NCI-H748 (cell line): ENCODE measurements around the gene CACNG8.
"Not testable (repeated sequence)": the region's sequence is repeated elsewhere in the genome, so short reads cannot be mapped to it uniquely, and the experiment has no call there.

Source experiments
- DNase-seq: peaks from one replicate; lab custom pipeline; 2025; ENCODE audit not compliant: unreplicated experiment; lab: John Stamatoyannopoulos, UW

The CACNG8 gene

DNA sequence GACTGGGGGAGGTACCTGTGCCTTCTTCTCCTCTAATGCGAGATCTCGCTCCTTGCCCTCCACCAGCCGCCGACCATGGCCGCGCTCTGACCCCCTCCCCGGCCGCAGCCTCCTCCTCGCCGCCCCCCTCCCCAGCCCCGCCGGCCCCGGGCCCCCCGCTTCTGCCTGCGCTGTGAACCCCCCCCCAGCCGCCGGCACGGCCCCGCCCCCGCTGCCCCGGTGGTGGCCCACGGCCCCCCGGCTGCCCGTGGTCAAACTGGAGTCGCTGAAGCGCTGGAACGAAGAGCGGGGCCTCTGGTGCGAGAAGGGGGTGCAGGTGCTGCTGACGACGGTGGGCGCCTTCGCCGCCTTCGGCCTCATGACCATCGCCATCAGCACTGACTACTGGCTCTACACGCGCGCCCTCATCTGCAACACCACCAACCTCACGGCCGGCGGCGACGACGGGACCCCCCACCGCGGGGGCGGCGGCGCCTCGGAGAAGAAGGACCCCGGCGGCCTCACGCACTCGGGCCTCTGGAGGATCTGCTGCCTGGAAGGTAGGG, at the start of gene CACNG8:
TSS of gene CACNG8 (plus strand) at position 51 of the 545 bp plus-strand sequence.
- no peak for DNase-seq

DNA sequence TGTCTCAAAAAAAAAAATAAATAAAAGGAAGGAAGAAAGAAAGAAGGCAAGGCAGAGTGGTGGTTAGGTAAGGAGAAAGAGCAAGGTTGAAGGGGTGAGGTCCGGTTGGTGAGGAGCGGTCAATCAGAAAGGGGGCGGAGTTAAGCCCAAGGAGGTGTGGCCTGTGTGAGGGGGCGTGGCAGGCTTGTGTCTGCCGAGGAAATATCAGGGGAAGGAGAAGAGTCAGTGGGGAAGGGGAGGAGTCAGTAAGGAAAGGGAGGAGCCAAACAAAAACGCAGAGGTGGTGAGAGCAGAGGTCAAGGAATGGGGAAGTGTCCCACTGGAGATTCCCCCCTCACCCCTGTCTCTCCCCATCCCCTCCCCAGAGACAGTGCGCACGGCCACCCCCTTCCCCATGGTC, 47.7 kb upstream of the CACNG8 start:
- no peak for DNase-seq

DNA sequence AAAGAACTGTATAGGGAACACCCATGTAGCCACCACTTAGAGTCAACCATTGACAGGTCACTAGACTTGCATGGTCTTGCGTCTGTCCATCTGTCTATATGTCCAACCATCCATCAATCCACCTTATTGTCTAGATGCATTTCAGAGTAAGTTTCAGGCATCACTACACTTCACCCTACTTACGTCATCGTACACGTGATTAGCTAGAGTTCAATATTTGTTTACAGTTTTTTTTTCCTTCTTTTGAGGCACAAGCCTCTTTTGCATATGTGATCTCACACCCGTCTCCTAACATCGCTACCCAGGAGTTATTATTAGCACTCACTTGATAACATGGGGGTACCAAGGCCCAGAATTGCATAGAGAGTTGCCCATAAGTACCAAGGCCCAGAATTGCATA, 46.7 kb upstream of the CACNG8 start:
- DNase-seq = no peak

DNA sequence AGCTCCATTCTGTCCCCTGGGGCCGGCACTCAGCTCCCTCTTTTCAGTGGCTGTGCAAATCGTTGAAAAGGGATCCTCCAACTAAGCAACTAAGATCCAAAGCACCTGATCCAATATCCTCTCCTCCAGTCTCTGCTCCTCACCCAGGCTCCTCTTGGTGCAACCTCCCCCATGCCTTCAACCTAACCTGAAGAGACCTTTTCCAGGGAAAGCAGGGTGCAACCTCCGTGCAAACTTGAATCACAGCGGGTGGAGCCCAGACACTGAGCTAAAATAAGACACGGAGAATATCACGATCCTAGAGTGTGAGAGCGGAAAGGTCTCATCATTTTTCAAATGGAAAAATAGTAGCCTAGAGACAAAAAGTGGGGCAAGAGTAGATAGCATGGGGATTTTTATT, 45.4 kb upstream of the CACNG8 start:
- DNase-seq = no peak

DNA sequence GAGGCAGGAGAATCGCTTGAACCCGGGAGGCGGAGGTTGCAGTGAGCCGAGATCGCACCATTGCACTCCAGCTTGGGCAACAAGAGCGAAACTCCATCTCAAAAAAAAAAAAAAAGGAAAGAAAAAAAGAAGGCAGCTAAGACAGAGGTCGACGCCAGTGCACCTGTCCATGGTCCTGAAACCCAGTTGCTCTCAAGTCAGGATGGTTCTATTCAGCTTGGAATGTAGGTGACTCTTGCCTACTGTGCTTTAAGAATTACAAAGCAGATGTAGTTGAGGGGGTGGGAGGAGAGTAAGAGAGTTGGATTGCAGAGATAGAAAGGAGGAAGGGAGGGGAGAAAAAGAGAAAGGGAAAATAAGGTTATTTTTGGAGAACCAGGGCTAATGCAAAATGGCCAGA, 35.0 kb upstream of the CACNG8 start:
- no peak for DNase-seq

DNA sequence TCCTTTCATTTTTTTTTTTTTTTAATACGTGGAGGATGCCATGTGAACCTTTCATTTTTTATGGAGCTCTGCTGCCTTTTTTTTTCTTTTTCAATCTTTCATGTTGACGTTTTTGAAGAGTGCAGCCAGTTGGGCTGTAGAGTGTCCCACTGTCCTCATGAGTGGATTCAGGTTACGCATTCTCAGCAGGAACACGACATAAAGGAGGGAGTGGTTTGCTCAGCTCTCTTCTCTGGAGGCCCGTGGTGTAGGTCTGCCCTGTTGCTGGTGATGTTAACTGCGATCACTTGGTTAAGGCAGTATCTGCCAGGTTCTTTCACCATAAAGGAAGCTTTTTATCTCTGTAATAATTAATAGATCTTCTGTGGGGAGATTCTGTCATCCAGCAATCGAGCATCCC, 26.7 kb upstream of the CACNG8 start:
- peak; percentile 26 for DNase-seq

DNA sequence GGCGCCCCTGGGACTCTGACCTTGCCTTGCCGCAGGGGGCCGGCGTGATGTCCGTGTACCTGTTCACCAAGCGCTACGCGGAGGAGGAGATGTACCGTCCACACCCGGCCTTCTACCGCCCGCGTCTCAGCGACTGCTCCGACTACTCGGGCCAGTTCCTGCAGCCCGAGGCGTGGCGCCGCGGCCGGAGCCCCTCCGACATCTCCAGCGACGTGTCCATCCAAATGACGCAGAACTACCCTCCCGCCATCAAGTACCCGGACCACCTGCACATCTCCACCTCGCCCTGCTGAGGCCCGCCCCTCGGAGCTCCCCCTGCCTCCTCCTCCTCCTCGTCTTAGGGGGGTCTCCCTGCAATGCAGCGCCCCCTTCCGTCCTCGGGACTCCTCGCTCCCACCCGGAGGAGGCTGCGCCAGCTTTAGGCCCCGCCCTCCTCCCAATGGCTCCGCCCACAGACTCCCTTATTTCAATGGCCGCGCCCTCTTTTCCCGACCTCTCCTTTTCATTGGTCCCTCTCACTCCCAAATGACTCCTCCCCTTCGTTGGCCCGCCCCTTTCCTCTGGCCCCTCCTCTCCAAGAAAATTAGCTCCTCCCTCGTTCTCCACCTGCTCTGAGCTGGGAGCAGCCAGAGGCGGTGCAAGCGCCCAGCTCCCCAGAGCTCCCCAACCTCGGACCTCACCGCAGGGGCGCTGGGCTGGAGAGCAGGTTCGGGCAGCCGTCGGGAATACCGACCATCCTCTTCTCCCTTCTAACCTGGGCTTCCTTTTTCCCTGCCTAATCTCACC, 20.5 kb upstream of the CACNG8 start:
- DNase-seq = no peak

DNA sequence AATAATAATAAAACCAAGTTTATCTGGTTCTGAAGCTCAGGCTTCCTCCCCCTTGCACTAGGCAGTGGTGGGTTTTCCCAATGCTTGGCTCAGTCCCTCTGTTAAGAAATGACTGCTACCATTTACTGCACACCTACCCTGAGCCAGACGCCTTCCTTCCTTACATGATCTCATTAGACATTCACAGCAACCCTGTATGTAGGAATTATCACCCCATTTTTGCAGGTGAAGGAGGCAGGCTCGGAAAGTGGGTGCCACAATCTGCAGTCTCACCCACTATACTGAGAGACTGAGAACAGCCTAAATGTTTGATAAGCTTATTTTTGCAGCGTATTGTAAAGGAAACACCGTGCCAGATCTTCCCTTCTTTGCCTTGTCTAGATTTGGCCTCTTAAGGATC, 18.3 kb upstream of the CACNG8 start:
- no peak for DNase-seq

DNA sequence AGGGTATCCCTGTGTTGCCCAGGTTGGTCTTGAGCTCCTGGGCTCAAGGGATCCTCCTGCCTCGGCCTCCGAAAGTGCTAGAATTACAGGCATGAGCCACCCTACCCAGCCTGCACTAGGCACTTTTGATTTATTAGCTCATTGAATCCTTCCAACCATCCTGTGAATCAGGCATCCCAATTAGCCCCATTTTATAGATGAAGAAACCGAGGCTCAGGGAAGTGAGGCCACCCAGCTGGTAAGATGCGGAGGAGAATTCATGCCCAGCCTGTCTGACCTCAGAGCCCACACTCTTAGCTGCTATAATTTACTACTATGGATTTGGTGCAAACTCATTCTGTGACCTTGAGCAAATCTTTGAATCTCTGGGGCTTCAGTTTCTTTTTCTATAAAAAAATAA, 17.8 kb upstream of the CACNG8 start:
- DNase-seq = no peak

DNA sequence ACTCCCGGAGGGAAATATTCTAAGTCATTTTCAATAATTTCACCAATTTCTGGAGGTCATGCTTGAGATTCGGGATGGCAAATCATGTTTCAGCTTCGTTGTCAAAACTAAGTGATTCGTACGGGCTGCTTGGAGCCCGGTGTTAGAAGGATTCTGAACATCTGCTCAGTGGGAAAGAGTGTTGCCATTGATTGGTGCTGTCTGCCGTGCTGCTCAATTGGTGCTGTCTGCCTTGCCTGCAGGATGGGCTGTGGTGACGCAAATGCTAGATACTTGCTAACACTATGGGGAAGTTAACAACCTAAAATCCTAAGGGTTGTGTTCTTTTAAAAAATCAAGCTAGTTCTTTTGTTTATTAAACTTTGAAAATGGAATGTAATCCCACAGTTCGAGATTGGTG, 17.3 kb upstream of the CACNG8 start:
- no peak for DNase-seq

DNA sequence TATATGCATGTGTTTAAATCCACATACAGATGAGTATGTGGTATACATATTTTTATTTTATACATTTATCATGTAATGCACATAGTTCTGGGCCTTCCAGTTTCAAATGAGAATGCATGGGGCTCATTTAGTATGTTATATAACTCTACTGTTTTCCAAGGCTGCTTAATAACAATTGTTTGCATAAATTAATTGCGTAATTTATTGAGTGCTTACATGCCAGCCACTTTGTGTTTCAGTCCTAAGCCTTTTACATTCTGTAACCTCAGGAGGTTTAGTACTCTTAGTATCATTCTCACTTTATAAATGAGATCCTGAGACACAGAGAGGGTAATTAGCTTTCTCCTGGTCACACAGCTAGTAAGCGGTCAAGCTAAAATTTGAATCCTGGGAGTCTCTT, 16.7 kb upstream of the CACNG8 start:
- no peak for DNase-seq

DNA sequence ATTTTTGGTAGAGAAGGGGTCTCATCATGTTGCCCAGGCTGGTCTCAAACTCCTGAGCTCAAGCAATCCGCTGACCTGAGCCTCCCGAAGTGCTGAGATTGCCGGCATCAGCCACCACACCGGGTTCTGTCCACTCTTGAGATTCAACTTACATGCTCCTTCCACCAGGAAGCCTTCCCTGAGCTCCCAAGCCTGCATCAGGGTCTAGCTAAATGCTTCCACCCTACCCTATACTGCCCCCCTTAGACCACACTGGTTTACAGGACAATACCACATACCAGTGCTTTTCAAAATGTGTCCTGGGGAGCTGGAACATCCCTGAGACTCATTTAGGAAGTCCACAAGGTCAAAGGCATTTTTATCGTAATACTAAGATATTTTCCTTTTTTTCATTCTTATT, 15.1 kb upstream of the CACNG8 start:
- peak; percentile 16 for DNase-seq

DNA sequence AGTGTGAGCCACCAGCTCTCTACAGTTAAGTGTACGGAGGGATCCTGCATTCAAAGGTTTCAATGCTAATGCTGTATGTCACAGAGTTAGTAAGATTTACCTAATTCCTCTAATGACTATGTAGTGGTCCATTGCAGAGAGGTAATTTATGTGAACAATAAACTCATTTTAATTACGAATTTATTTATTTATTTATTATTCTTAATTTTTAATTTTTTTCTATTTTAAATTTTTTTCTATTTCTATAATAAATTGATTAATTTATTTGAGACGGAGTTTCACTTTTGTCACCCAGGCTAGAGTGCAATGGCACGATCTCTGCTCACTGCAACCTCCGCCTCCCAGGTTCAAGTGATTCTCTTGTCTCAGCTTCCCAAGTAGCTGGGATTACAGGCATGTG, 14.1 kb upstream of the CACNG8 start:
- DNase-seq = not testable (repeated sequence)

DNA sequence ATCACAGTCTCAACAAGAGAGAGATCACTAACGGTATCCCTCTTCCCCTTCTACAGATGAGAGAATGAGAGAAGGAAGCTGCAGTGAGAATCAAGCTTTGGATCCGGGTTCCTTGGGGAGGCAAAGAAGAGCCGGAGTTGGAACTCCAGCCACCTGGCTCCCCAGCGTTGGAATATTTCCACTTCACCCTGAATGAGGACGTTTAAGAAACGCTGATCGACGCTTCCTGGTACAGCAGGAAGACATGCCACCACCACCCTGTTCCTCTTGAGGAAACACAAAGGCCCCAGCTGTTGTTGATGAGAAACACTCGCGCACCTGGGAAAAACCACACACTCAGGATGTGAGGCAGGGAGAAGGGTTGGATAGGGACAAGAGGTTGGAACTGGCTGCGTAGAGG, 11.3 kb upstream of the CACNG8 start:
- no peak for DNase-seq

DNA sequence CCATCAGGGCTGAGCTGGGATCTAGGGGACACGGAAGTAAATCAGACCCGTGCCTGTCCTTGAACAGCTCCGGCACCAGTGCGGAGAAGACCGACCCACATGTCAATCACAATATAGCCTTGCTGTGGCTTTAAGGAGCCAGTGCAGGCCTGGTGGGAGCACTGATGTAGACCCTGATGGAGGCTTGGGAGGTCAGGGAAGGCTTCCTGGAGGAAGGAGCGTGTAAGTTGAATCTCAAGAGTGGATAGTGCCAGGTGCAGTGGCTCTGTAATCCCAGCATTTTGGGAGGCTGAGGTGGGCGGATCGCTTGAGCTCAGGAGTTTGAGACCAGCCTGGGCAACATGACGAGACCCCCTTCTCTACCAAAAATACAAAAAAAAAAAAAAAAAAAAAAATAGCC, 10.8 kb upstream of the CACNG8 start:
- no peak for DNase-seq

DNA sequence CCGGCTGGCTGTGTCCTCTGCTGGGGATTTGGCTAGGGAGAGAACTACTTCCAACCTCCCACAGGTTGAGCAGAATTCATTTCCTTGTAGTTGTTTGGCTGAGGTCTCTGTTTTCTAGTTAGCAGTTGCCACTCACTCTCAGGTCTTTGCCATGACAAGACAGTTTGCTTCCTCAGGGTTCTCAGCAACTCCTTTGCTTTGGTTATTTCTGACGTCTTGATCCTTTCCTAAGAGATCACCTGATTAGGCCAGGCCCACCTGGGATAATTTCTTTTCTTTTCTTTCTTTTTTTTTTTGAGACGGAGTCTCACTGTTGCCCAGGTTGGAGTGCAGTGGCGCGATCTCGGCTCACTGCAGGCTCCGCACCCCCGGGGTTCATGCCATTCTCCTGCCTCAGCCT, 9.4 kb upstream of the CACNG8 start:
- no peak for DNase-seq

DNA sequence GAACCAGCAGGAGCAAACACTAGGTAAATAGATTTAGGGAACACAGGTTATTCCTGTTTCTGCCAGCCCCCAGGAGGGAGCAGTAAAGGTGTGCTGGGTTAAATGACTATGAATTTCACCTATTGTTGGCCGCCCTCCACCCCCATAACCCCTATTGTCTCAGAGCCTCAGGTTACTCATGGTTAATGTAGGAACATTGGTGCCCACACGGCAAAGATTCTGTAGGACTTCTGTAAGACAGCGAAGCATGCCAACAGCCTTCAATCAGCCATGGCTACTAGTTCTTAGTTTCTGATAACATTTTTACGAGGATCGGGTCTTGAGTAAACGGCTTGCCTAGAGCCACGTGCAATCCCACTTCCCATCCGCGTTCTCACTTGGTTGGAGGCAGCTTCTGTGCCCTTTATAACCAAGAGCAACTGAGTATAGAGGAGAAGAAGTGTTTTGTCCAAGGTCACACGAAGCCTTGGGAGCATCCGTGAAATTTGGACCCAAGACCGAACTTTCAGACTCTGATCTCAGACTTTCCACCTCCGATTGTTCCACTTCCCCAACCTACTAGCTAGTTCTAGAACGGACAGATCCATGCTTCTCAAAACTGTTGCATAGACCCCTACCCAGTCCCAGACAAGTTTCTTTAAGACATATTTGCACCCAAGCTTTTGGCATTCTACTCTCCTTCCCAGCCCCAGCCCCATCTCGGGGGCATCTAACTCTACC, 5.1 kb upstream of the CACNG8 start:
- peak; percentile 44 for DNase-seq

DNA sequence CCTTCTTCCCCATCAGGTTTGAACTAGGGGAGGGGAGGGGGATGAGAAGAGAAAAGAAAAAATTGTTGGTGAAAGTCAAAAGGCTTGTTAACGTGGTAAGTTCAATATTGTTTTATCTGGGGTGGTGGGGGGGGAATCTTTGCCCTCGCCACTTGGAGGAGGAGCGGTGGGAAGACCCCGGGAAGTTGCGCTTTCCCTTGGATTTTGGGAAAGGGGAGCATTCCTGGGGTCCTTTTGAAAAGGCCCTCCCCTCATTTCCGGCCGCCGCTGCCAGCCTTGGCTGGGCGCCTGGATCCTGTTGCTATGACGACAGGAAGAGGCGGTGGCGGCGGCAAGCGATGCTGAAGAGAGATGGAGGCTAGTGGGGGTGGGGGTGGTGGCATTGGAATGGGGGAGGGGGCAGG, 4.6 kb upstream of the CACNG8 start:
- peak; percentile 84 for DNase-seq

DNA sequence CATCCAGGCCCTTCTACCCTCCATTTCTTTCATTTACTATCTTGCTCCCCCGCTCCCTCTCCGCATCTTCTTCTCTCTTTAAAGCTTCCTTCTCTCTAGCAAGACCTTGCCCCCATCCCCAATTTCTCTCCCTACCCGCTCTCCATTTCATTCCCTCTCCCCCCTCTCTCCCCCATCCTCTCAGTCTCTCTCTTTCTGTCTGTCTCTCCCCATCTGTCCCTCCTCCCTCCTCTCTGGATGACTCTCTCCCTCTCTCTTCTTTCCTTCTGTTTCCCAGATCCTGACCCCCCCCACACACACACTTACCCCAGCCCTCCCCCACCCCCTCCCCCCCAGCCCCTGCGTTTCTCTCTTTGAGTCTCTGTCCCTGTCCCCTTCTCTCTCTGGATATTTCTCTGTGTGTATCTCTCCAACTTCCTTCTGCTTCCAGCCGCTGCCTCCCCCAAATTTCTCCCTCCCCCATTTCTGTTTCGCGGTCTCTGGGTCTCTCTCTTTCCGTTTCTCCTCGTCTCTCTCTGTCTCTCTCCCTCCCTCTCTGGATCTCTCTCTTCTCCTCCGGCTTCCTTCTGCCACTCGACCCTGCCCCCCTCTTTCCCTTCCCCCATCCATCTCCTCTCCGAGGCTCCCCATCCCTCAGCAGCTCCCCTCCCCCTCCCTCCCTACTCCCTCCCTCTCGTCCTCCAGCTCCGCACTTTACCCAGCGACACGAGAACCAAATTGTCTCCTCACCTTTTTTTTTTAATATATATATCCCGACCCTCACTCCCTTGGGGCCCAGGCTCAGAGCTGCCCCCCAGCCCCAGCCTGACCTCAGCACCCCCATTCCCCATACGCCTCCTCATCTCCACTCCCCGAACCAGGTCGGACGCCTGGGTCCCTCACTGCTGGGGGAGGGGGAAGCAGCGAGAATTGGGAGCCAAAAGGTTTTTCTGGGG, 3.6 kb upstream of the CACNG8 start:
- DNase-seq = no peak

DNA sequence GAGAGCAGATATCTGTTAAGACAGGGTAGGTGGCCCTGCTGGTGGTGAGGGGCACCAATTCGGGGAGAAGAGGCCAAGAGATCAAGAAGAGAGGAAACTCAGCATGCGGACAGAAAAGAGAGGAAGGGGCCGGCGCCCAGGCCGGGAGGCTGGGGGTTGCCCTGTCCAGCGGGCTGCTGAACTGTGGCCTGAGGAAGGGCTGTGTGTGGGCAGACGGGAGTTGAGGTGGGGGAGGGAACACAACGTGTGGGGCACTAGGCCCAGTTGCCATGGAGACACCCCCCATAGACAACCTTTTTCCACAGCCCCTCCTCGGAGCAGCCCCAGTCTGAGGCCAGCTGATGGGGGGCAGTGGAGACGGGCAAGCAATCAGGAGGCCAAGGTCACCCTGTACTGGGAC, 2.5 kb upstream of the CACNG8 start:
- DNase-seq = peak; percentile 17

DNA sequence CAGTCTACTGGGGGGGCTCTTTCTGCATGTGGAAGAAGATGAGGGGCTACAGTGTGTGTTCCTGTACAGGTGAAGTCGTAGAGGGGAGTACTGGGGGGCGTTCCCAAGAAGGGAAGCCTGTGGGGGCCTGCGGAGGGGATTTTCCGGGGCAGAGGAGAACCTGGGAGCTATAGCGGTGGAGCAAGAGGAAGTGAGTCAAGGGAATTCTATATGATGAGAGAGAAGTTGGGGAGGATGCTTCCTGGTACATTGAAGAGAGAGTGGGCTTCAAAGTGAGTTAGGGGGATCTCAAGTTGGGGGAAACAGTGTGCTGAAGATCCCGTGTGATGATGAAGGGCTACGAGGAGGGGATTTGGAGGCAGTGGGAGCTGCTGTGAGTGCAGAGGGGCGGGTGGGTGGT, 1.9 kb upstream of the CACNG8 start:
- no peak for DNase-seq
